ENCODE data around the gene C16orf89. TPM values are rescaled to one million over a fixed set of nuclear protein-coding genes. Genes with fewer than 3 reads are reported as not detected.

C16orf89 gene
- polyA plus RNA-seq, 3 donors: not detected

DNA sequence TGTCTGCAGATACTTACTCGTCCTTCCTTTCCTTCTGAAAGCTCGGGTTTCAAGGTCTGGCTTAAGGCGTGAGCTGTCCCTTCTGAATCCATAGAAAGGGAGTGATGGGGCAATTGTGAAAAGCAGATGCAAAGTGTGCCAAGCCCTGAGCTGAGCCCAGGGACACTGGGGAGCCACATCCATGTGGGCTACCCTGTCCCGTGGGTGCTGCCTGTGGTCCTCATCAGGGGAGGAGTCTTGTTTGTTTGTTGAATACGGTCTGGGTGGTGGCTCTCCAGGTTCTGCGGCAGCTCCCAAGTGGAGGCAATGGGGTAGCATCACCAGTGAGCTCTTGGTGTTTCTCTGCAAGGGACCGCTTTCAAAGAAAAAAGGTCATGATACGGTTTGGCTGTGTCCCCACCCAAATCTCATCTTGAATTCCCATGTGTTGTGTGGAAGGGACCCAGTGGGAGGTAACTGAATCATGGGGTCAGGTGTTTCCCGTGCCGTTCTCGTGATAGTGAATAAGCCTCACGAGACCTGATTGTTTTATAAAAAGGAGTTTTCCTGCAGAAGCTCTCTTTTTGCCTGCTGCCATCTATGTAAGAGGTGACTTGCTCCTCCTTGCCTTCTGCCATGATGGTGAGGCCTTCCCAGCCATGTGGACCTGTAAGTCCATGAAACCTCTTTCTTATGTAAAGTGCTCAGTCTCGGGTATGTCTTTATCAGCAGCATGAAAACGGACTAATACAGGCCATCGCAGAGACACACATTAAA lies 4.9 kb upstream of the C16orf89 start:
- H3K4me3 Mint-ChIP-seq: no peak overlapping the region
- Histone ChIP-seq H3K4me1 (ENCODE audit: control insufficient read depth in 1 of 2, insufficient read depth in 2 of 2, low read length in 2 of 2) (peaks cover 16 to 20% of the 10 kb centered on the region in 2 donors), H3K27ac (ENCODE audit: low read depth in 1 of 2, low read length in 2 of 2) (peak overlapping the region in 1 of 2 donors; percentile 91), H3K4me2 (replicated peaks; ENCODE audit: extremely low read depth, low read length, poor library complexity, severe bottlenecking) (no peak overlapping the region), H3K4me3 (replicated peaks in 1 of 3; ENCODE audit: low read depth in 2 of 3, low read length in 3 of 3) (no peak overlapping the region), H3K9ac (ENCODE audit: insufficient read depth, low read length, poor library complexity, severe bottlenecking) (no peak overlapping the region), H2AFZ (ENCODE audit: insufficient read depth, low read depth, low read length, poor library complexity, severe bottlenecking) (peak overlapping the region; percentile 92), H3K36me3 (replicated peaks in 1 of 2; ENCODE audit: control insufficient read depth in 1 of 2, insufficient read depth in 2 of 2, low read length in 2 of 2) (peaks cover 5 to 15% of the 10 kb centered on the region in 2 donors), H3K79me2 (ENCODE audit: insufficient read depth, low read length) (peaks cover 9% of the 10 kb centered on the region), H4K20me1 (ENCODE audit: insufficient read depth, low read length) (no peaks in the 10 kb centered on the region), H3K27me3 (ENCODE audit: control insufficient read depth in 2 of 2, insufficient read depth in 2 of 2, low read length in 2 of 2) (no peaks in the 10 kb centered on the region), H3K9me3 (replicated peaks in 1 of 2; ENCODE audit: control insufficient read depth in 1 of 2, insufficient read depth in 1 of 2, low read length in 2 of 2) (no peaks in the 10 kb centered on the region)
- intact Hi-C loops (cut with micrococcal nuclease): no loop called here
- H3K9me3 Mint-ChIP-seq: peaks cover 0 to 3% (median 0%) of the 10 kb centered on the region in 7 donors
- H3K27me3 Mint-ChIP-seq (ENCODE audit: low read depth in 3 of 3): peaks cover 0 to 4% (median 2%) of the 10 kb centered on the region in 3 donors
- DNase-seq: no peak
- peaks cover 22% of the 10 kb centered on the region for H3K4me1 Mint-ChIP-seq
- TF ChIP-seq CTCF (IDR thresholded peaks at IDR 0.05): no peak
- peaks cover 12 to 14% of the 10 kb centered on the region in 2 donors for H3K36me3 Mint-ChIP-seq
- H3K27ac Mint-ChIP-seq: peak overlapping the region in 1 of 7 donors; percentile 25
- WGBS (ENCODE audit: insufficient coverage): 100% methylated on average over 7 of the region's 15 CpGs

DNA sequence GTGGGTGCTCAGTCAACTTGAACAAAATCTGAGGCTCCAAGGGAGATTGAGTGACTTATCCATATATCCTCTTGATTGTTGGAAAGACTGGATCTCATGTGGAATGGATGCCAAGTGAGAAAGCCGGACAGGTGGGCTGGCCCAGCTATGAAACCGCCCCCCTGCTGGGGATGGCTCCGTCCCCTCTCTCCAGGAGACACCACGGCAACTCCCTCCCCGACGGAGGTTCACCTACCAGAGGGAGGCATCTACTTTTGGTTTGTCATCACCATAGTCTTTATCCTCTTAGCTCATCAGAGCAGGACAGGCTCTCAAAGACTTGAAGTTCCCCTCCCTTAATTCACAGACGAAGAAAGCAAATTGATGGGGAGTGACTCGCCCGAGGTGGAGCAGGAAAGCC lies 4.1 kb upstream of the C16orf89 start:
- H2AFZ ChIP-seq (ENCODE audit: insufficient read depth, low read depth, low read length, poor library complexity, severe bottlenecking): no peak overlapping the region
- H4K20me1 ChIP-seq (ENCODE audit: insufficient read depth, low read length): no peaks in the 10 kb centered on the region
- H3K4me2 ChIP-seq (replicated peaks; ENCODE audit: extremely low read depth, low read length, poor library complexity, severe bottlenecking): no peak overlapping the region
- no peaks in the 10 kb centered on the region for H3K27me3 ChIP-seq (ENCODE audit: control insufficient read depth in 2 of 2, insufficient read depth in 2 of 2, low read length in 2 of 2)
- Mint-ChIP-seq H3K4me1 (peaks cover 22% of the 10 kb centered on the region), H3K4me3 (no peak overlapping the region), H3K27me3 (ENCODE audit: low read depth in 3 of 3) (peaks cover 0 to 5% (median 4%) of the 10 kb centered on the region in 3 donors), H3K9me3 (peaks cover 0 to 3% (median 0%) of the 10 kb centered on the region in 7 donors), H3K27ac (no peak overlapping the region), H3K36me3 (peaks cover 5 to 6% of the 10 kb centered on the region in 2 donors)
- no peak for DNase-seq
- intact Hi-C loops (cut with micrococcal nuclease): no loop called here
- no peak for TF ChIP-seq CTCF (IDR thresholded peaks at IDR 0.05)
- no peak overlapping the region for H3K27ac ChIP-seq (ENCODE audit: low read depth in 1 of 2, low read length in 2 of 2)
- H3K4me3 ChIP-seq (replicated peaks in 1 of 3; ENCODE audit: low read depth in 2 of 3, low read length in 3 of 3): no peak overlapping the region
- 99% methylated on average over 9 of the region's 9 CpGs for WGBS (ENCODE audit: insufficient coverage)
- no peak overlapping the region for H3K9ac ChIP-seq (ENCODE audit: insufficient read depth, low read length, poor library complexity, severe bottlenecking)
- H3K9me3 ChIP-seq (replicated peaks in 1 of 2; ENCODE audit: control insufficient read depth in 1 of 2, insufficient read depth in 1 of 2, low read length in 2 of 2): no peaks in the 10 kb centered on the region
- H3K4me1 ChIP-seq (ENCODE audit: control insufficient read depth in 1 of 2, insufficient read depth in 2 of 2, low read length in 2 of 2): peaks cover 16 to 20% of the 10 kb centered on the region in 2 donors
- H3K79me2 ChIP-seq (ENCODE audit: insufficient read depth, low read length): peaks cover 9% of the 10 kb centered on the region
- H3K36me3 ChIP-seq (replicated peaks in 1 of 2; ENCODE audit: control insufficient read depth in 1 of 2, insufficient read depth in 2 of 2, low read length in 2 of 2): peaks cover 0 to 8% of the 10 kb centered on the region in 2 donors

All from CD14-positive monocyte (primary cell).